NCI-H146 treated with DMSO at 0.1 percent for 48 hours (cell line): Measurements from ENCODE around the gene MESD.

ENCODE experiments used
- DNase-seq: peaks from one replicate; lab custom pipeline; 2025; ENCODE audit not compliant: unreplicated experiment; lab: John Stamatoyannopoulos, UW

MESD gene

DNA sequence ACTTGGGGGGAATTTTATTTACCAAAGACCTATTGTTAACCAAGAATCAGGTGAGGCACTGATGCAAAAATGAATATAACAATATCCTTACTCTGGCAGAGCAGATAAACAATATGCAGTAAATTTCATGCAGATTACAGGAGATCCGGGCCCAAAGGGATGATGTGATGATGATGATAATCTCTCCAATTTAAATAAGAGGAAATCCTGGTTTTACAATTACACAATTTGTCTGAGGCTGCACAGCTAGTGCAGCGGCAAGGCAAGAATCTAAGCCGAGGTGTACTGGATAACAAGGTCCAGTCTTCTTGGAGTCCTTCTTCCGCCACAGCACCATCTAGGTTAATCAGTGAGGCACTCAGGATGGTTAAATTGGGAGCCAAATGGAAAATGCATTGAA, 2.4 kb upstream of the MESD start:
- DNase-seq = no peak

DNA sequence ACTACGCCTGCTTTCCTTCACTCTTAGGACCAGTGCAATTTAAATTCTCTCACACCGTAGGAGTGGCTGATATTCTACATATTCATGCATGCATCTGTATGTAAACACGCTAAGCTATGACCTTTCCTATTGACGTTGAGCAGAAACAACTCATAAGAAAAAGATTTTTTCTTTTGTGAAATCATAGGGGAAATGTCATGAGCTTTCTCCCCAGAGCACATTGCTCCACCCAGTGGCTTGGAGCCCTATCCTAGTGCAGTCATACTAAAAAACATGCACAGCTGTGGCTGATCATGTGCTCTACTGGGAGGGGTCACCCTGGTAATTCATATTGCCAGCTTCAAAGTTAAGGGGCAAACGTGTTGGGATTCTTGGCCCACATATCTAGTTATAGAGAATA, 1.8 kb upstream of the MESD start:
- DNase-seq = no peak

DNA sequence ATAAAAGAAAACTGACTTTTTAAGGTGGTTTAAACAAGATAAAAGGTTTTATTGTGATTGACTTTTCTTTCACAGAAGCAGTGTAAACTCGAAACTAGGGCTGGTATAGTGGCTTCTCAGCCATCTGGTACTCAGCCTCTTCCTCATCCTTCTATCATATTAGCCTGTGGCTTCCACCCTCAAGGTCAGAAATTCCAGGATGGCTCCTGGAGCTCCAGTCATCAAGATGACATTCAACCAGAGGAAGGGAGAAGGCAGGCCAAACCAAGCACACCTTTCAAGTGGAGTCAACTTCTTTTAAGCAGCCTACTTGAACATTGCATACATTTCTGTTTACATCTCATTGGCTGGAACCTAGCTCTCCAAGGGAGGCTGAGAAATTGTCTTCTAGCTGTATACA, 1.3 kb upstream of the MESD start:
- DNase-seq = no peak

DNA sequence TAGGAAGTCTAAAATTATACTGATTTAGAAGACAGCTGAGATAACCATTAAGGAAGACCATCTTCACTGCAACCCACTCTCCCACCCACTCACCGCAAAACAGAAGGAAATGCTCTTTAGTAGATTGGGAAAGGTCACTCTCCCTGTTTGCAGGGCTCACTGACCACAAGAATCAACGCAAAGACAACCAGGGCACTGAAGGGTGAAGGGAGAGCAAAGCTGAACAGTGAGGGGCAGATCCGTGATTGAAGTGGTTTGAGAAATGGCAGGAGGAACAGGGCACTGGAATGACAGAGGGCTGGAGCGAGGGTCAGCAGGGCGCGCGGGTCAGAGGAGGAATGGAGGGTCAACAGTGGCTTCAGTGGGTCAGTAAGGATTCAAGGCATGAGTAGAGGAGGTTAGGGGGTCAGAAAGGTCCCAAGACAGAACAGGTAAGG, 520 bp downstream of the MESD start:
- no peak for DNase-seq

DNA sequence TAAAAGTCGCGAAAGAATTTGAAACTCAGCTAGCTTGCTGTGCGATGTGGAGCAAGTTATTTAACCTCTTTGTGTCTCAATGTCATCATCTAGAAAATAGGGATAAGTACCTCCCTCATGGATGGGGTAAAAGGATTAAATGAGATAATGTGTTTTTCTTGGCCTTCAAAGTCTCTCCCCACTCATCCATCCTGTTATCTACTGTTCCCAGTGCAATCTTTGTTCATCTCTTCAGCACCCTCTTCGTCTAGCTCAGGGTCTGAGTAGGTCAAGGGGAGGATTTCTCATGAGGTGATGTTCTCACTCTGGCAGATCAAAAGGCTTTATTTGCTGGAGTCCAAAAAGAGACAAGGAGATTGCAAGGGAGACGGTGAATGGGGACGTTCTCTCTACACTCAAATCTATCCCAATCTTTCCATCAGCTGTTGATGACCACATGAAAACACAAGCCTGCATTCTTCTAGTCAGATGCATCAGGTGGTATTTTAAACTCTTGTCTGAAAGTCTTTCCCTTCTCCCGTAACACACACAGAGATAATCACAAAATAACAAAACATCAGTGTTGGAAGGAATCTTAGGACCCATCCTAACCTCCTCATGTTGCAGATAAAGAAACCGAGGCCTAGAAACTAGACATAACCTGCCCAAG, 1.3 kb downstream of the MESD start:
- DNase-seq = no peak

DNA sequence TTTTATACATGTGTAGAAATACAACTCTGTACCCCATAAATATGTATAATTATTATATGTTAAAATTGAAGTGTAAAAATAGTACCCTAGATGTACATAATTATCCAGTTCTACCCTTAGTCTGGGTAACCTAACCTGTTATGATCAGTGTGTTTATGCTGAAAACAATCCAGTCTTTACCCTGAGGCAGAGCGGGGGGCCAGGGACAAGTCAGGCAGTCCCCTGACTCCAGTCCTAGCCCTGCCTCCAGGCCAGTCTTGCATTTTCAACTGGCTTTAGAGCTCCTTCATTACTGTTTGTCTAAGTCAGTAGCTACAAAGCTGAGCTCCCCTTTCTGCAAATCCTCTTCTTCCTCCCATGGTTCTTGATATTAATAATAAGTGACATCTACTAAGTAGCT, 3.1 kb downstream of the MESD start:
- no peak for DNase-seq

DNA sequence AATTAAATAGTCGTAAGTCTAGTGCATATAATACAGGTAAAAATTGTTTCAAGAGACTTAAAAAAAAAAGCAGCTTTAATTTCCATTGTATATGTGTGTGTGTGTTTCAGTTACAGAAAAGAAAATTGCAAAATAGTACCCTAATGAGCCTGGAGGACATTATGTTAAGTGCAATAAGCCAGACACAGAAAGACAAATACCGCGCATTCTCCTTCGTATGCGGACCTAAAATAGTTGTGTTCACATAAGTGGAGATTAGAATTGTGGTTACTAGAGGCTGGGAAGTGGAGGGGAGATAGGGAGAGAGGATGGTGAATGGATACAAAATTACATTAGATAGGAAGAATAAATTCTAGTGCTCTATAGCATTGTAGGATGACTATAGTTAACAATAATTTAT, 3.6 kb downstream of the MESD start:
- DNase-seq = no peak

DNA sequence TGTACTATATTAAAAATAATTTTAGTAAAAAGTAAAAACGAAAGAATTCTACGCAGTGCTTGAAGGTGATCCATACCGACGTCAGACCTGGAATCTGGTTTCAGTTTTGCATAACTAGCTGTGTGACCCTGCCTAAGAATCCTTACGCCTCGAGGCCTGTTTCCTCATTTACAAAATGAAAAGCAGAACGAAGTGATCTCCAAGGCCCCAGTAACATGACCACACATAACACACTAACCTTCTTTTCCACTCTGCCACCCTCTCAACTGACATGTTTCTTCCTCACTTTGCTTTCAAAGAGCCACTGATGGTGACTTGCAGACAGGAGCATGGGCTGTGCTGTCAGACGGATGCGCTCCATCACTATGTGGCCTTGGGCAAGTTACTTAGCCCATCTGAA, 4.8 kb downstream of the MESD start:
- no peak for DNase-seq

DNA sequence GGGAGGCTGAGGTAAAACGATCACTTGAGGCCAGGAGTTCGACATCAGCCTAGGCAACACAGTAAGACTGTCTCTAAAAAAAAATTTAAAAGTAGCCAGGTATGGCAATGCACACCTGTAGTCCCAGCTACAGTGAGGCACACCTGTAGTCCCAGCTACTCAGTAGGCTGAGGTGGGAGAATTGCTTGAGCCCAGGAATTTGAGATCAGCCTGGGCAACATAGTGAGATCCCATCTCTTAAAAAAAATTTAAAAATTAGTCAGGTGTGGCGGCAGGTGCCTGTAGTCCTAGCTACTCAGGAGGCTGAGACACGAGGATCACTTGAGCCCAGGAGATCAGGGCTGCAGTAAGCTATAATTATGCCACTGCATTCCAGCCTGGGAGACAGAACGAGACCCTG, 6.8 kb downstream of the MESD start:
- no peak for DNase-seq

DNA sequence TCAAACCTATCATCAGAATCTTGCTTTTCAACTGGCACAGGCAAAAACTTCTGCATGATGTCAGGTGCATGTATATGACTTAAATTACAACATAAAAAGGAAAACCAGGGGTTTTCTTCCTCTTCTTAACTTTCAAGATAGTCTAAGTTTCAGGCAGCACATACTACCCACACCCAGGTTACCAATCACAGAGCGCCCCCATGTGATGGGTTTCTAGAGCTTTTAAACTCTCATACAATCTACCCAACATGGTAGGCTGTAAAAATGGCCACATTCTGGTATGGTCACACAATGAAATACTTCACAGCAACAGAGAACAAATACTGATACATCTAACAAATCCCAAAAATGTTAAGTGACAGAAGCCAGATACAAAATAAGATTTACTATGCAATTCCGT, 7.4 kb downstream of the MESD start:
- no peak for DNase-seq

DNA sequence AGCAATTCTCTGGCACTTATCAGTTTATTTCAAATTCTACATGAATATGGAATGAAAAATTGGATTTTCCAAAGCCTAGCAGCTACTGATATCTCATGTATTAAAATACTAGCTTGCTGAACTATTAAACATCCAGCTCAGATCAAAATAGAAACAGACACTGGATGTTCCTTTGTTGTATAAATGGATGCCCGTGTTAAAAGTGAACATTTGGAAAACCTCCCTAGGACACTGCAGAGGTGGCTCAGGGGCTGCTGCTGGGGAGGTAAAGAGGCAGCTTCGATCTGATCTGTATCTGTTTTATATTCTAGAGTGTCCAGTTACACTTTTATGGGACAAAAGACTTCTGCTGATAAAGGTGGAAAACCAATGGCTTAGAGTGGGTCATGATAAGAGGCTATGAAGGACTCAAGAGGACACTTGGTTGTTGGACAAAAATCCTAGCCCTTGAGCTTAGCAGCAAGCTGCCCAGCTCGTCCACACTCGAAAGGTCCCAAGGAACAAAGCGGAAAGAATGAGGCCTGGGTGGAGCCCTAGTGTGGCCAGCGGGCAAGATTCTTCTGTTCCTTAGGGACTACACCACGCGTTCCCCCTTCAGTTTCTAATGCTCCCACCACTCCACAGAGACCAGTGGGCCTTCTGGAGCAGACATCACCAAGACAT, 9.9 kb downstream of the MESD start:
- DNase-seq = no peak

DNA sequence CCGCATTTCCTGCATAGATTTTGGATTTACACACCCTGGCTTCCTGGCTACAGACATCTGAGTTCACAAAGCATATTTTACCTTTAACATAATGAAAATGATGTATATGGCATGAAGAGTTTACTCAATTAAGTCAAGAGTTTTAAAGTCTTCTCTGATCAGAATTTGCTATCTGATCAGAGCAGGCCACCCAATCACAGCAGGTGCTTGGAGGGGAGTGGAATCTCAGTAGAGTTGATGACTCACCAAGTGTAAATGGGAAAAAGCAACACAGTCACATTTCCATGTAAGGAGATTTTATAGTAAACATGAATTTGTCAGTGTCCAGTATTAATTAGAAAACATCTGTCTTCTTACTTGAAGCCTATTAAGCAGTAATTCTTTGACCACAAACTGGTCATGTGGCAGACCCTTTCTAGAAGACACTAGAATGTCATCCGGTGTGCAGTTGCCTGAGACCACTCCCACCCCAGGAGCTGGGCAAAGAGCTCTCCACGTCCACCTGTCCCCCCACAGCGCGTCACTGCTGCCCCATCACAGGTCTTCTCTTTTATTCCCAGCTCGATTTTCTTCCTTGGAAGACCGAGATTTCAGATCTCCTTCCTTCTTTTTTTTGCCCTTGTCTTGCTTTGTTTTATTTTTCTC, 10.8 kb downstream of the MESD start:
- no peak for DNase-seq

DNA sequence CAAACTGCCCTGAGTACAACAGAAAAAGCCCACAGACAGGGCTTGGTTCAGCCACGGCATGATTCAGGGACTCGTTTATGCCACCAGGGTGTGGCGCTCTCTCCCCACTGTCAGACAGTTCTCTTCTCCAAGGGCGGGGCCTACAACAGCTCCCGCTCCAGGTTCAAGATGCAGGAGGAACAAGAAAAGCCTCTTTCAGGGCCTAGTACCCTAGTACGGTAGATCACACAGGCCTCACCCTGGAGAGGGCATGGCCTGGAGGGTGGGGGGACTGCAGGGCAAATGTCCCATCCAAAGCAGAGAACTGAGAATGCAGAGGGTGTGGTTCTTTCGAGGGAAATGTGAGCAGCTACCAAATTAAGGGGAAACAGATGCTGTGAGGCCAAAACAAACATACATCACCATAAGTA, 12.0 kb downstream of the MESD start:
- DNase-seq = peak; percentile 5

DNA sequence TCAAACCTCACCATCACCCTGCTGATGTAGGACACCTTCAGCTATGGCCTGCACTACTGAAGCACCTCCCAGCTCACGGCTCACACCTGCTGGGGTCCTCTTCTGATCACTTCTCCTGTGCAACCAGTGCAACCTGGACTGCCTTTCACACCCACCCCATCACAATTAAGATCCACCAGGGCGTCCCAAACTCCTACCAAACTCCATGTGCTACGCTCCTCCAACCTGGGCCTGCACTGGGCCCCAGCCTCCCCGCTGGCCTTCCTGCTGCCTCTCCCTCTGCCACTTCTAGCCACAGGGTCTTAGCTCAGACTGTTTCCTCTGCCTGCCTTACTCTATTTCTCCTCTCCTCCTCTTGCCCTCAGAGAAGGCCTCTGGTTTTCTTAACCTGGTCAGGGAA, 12.8 kb downstream of the MESD start:
- DNase-seq = no peak

DNA sequence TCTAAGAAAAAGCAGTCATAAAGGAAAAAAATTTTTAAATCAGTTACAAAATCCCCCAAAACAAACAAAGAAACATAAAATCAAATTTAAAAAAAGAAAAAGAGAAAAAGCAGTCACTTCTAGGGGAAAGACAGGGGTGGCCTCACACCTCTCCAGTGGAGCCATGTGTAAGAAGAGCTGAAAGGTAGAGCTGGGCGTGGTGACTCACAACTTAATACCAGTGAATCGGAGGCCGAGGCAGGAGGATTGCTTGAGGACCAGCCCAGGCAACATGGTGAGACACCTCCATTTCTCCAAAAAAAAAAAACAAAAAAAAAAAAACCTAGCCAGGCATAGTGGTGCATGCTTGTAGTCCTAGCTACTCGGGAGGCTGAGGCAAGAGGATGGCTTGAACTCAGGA, 14.7 kb downstream of the MESD start:
- DNase-seq = no peak

DNA sequence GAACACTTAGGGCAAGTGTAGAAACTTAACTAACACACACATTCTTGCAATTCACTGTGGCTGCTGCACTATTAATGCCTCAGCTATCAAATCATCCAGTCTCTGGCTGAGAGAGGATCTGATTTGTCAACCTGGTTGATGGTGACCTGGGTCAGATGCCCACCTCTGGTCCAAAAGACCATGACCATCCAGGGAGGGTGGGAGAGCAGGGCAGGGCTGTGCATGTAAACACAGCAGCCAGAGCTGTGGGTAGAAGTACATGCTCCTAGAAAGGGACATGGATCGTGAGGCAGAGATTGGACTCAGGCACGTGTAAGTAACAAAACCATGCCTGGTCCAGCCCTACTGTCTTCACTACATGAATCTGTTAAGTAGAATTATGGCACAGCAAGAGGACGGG, 17.3 kb downstream of the MESD start:
- no peak for DNase-seq

DNA sequence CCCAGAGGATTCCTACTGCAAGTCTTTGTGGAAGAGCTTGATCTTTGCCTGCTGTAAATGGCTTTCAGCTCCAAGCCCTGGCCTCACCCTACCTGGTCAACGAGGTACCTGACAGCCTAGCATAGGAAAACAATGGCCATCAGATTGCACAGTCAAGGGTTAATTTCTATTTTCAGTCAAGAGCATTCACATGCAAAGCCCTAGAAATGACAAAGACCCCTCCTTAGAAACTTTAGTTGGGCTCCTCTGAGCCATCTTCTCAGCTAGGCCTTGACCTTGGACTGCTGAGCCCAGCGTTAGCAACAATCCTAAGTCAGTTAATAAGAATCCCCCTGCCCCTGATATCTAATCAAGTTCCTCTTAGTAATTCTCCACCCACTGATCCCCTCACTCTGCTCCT, 18.5 kb downstream of the MESD start:
- no peak for DNase-seq

DNA sequence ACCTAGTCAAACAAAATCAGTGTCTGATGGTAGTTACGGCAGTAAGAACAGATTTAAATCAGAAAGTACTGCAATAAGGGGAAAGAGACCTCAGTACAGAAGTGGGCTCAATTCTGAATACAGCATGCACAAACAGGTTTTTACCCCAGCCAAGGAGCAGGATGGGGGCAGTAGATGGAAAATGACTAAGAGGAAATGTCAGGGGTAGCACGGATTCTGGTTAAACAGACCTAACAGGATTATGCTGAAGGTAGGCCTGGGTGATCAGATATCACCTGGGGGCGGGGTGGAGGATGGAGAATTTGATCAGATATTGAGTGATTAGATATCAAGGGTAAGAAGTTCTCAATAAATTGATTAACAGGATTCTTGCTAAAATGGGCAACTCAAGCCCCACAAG, 19.0 kb downstream of the MESD start:
- DNase-seq = no peak

DNA sequence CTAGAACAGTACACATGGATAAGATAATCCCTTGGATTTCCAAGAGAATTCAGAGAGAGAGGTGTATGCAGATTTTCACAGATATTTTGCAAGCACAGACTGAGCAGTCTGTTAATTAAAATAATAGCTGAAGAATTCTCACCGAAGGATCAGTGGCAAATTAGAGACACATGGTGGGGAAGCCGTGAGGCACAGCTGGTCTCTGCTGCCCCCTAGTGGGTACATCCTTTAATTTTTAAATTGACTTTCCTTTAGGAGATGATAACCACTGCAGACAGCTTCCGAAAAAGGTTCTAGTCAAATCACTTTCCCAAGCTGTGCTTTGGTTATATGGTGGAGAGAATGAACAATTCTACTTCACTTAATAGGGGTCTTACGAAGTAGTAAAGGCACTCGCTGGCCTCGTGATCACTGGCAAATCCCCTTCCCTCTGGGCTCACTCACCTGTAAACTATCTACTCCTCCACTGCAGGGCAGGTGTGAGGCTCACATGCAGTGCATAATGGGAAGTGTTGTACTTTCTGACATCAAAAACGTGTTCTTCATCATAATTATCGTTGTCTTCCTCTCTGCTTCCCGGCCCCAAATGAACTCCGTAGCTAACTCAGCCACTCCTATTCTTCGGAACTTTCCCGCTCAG, 19.5 kb downstream of the MESD start:
- peak; percentile 26 for DNase-seq

DNA sequence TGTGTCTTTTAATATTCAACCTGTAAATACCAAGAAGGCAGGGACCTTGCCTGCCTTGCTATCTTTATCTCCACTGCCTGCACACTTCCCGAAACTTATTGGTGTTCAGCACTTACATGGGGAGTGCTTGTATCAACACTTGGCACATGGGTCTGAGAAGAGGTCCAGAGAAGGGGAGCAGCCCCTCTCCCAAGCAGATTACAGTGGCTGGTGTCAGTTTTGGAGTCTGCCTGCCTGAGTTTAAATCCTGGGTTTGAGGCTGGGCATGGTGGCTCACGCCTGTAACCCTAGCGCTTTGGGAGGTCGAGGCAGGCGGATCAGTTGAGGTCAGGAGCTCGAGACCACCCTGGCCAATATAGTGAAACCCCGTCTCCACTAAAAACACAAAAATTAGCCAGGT, 20.3 kb downstream of the MESD start:
- DNase-seq = no peak

DNA sequence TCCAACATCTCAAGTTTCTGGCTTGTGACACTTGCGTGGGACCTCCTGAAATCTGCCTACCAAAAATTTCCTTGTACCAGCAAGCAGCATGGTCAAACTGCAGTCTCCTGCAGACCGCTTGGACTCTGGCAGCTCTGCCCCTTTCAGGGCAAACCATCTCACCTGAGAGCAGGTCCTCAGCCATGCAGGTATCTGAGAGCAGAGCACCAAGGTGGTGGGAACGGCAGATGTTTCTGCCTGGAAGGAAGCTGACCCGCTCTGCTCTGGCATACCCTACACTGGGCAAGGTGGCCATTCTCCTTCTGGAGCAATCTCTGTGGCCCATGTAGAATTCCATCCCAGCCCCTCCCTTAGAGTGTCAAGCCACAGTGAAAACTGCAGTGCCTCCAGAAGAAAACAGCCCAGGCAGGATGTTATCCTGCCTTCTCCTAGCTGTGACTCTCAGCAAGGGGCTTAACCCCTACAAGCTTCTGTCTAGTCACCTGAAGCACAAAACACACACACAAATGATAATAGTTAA, 21.6 kb downstream of the MESD start:
- DNase-seq = no peak

DNA sequence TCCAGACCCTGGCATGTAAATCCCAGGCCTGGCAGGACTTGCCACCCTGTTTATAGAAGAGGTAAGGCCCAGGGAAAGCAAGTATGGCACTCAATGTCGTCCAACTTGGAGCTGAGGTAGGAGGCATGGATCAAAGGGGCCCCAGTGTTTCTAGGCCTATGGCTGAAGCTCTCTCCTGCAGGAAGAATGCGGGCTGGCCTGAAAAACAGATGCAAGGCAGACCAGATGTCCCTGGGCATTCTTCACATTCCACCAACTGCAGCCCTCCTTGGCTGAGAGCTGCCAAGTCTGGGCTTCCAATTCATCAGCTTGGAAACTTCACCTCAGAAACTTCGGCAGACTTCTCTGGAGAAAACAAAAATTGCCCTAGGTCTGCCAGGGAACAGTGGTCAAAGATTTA, 22.2 kb downstream of the MESD start:
- no peak for DNase-seq
